ENCODE results near the gene RIMBP2.

The RIMBP2 gene

DNA sequence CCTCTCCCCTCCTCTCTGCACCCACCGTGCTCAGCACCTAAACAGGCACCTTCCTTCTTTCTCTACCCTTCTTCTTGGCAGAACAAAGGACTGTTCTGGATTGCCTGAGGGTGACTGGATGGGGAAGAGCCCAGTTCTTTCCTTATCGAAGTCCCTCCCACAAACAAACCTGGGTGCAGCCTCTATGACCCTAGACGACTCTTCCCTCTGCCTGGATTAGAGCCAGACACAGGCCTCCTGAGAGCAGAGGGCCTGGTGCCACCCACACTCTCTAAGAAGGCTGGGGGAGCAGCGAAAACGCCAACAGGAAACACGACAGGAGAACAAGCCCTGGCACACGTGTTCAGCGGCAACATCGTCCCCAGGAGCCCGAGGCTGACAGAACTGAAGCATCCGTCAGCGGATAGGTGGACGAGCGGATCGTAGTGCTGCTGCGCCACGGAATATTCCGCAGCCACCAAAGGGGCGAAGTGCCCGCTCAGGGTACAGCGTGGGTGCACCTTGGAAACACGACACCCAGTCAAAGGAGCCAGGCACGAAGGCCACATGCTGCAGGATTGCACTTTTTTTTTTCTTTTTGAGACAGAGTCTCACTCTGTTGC, 38.0 kb downstream of the RIMBP2 start:
- POLR2A ChIA-PET = no interaction called here
- H3K4me3 ChIP-seq (ENCODE audit: low read depth, low read length) = no peak overlapping the region
- TF ChIP-seq, protein P1, sequence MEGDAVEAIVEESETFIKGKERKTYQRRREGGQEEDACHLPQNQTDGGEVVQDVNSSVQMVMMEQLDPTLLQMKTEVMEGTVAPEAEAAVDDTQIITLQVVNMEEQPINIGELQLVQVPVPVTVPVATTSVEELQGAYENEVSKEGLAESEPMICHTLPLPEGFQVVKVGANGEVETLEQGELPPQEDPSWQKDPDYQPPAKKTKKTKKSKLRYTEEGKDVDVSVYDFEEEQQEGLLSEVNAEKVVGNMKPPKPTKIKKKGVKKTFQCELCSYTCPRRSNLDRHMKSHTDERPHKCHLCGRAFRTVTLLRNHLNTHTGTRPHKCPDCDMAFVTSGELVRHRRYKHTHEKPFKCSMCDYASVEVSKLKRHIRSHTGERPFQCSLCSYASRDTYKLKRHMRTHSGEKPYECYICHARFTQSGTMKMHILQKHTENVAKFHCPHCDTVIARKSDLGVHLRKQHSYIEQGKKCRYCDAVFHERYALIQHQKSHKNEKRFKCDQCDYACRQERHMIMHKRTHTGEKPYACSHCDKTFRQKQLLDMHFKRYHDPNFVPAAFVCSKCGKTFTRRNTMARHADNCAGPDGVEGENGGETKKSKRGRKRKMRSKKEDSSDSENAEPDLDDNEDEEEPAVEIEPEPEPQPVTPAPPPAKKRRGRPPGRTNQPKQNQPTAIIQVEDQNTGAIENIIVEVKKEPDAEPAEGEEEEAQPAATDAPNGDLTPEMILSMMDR (IDR thresholded peaks at IDR 0.05; ENCODE audit: insufficient read depth, low read length, missing control alignments) = no peak
- CTCF ChIA-PET = no interaction called here
- no peak for DNase-seq (ENCODE audit: low read depth, low spot score)

DNA sequence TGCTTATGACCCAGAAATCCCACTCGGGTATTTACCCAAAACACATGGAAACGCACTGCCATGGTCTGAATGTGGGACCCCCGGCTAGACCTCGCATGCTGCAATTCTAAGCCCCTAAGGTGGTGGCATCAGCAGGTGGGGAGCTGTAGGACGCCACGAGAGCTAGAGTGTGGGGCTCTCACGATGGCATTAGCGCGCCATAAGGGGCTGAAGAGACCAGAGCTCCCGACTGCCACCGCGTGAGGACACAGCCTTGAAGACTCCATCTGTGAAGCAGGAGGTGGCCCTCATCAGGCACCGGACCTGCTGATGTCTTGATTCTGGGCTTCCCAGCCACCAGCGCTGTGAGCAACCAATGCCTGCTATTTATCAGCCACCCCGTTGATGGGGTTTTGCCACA, 40.3 kb downstream of the RIMBP2 start:
- H3K4me3 ChIP-seq (ENCODE audit: low read depth, low read length) = no peak overlapping the region
- ChIA-PET CTCF (no interaction called here), POLR2A (no interaction called here)
- TF ChIP-seq, protein P1 (IDR thresholded peaks at IDR 0.05; ENCODE audit: insufficient read depth, low read length, missing control alignments) = no peak
- no peak for DNase-seq (ENCODE audit: low read depth, low spot score)

DNA sequence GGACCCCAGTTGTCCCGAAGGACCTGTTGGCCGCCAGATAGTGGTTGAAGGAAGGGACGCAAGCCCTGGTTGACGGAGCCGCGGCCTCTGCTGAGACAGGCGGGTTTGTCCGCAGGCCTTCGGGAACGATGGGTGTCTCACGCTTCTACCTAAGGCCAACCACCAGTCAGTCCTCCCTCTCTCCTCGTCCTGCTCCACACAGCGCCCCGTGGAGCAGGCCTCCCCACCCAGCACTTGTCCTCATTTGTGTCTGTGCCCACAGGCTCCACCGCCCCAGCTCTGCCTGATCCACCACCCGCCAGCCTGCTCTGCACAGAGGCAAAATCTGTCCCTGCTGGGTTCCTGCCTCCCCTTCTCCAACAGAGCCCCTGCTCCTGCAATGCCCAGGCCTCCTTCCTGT, 41.0 kb downstream of the RIMBP2 start:
- TF ChIP-seq, protein P1 (IDR thresholded peaks at IDR 0.05; ENCODE audit: insufficient read depth, low read length, missing control alignments) = no peak
- POLR2A ChIA-PET = no interaction called here
- H3K4me3 ChIP-seq (ENCODE audit: low read depth, low read length) = no peak overlapping the region
- DNase-seq (ENCODE audit: low read depth, low spot score) = no peak
- CTCF ChIA-PET = no interaction called here

DNA sequence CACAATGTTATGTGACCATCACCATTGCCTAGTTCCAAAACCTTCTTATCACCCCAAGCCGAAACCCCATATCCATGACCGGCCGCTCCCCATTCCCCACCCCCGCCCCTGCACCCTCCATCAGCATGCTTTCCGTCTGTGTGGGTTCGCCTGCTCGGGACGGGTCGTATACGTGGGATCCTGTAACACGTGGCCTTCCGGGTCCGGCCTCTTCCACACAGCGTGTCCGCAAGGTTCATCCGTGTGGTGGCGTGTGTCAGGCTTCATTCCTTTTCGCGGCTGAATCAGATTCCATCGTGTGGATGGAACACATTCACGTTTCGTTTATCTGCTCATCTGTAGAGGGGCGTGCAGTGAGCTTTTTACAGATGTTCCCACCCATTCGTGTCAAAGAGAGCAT, 41.4 kb downstream of the RIMBP2 start:
- no peak overlapping the region for H3K4me3 ChIP-seq (ENCODE audit: low read depth, low read length)
- DNase-seq (ENCODE audit: low read depth, low spot score) = no peak
- POLR2A ChIA-PET = no interaction called here
- CTCF ChIA-PET = no interaction called here
- TF ChIP-seq, protein P1 (IDR thresholded peaks at IDR 0.05; ENCODE audit: insufficient read depth, low read length, missing control alignments) = no peak

DNA sequence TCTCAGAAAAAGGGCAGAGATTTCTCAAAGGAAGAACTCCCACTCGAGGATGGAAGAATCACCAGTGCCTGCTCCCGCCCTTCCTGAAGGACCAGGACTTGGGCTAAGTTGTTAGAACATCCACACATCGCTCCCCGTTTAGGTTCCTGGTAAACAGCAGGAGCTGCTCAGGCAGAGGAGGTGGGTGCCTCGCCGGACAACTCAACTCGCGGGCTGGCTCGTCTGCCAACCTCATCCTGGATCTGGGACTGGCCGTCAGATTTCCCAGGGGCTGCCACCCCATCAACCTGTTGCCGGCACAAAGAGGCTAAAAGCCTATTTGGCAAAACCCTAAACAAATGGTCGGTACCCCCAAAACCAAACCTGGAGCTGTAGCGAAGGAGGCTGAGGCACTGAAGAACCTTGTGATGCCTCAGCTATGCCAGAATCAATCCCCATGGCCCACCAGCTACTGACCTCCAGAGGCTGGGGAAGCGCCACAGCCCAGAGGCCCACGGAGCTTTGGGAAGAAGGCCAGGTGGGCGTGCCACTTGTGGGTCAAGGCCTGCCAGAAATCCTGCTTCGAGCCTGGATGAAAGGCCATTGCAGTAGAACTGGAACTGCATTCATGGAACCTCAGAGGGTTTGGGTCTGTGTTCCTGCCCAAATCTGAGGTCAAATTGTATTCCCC, 42.9 kb downstream of the RIMBP2 start:
- no peak for DNase-seq (ENCODE audit: low read depth, low spot score)
- no peak overlapping the region for H3K4me3 ChIP-seq (ENCODE audit: low read depth, low read length)
- CTCF ChIA-PET = no interaction called here
- TF ChIP-seq, protein P1 (IDR thresholded peaks at IDR 0.05; ENCODE audit: insufficient read depth, low read length, missing control alignments) = no peak
- POLR2A ChIA-PET = no interaction called here

DNA sequence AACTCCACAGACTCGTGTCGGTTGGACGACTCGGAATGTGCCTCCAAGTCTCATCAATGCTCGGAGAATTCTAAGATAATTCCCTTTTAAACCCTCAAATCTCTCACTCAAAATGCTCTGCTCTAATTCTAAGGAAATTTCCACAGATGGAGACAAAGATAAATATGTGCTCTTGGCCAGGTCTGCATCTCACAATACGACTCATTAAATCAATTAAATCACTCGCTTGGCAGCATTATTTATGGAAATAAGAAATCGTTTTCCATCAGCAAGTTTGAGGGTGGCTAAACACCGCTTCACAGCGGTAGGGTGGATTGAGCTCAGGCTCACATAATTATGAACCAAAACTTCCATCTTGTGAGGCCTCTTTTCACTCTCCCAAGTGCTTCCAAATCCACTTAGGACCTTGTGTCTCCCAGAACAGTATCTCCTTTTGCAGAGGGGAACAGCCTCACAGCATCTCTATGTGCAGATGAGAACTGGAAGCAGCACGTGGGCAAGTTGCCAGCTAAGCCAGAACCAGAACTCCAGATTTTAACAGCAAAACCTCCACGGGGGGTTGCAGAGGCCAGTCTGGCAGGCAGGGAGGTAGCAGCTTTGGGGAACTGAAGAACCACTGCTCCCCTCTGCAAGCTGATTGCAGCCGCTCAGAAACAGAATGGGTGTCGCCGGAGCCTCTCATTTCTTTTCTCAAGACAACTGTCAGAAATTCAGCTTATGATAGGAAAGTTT, 43.8 kb downstream of the RIMBP2 start:
- H3K4me3 ChIP-seq (ENCODE audit: low read depth, low read length) = no peak overlapping the region
- CTCF ChIA-PET = no interaction called here
- POLR2A ChIA-PET = no interaction called here
- no peak for DNase-seq (ENCODE audit: low read depth, low spot score)
- TF ChIP-seq, protein P1 (IDR thresholded peaks at IDR 0.05; ENCODE audit: insufficient read depth, low read length, missing control alignments) = no peak

Data from AG04449 (cell line).